ENCODE data around the gene PRMT3. TPM values are rescaled to one million over a fixed set of nuclear protein-coding genes. Genes with fewer than 3 reads are reported as not detected.

PRMT3 gene
- total RNA-seq, 1 experiment from 2014 or later: 31.4 TPM

- TF ChIP-seq MYBL2 (CRISPR knock-in tag; IDR thresholded peaks at IDR 0.05) (no peak), ATF1 (CRISPR knock-in tag; IDR thresholded peaks at IDR 0.05) (no peak)
These were observed 12.7 kb upstream of the PRMT3 start (continued) for GRCh38 chr11:20374741-20375300.

- no peak for ATAC-seq
- no peak for DNase-seq (ENCODE audit: low spot score)
- Mint-ChIP-seq H3K27me3 (ENCODE audit: low read depth) (no peaks in the 10 kb centered on the region), H3K27ac (no peak overlapping the region), H3K9me3 (no peaks in the 10 kb centered on the region), H3K4me3 (no peak overlapping the region), H3K4me1 (0 out of 2 replicates have a peak, but pooled peaks cover 9% of the 10 kb centered on the region), H3K36me3 (peaks cover 5% of the 10 kb centered on the region; the same call in 1 of the 2 replicates)
- ChIA-PET CTCF (no interaction called here), POLR2A (interaction anchor here (0.6 kb wide), 1 partner anchor 440 kb away, joined by 3 read pairs; no protein-coding TSS in a partner anchor)
- TF ChIP-seq ARID4B (CRISPR knock-in tag; IDR thresholded peaks at IDR 0.05; ENCODE audit: borderline replicate concordance): no peak
- TF ChIP-seq ATF6 (CRISPR knock-in tag; IDR thresholded peaks at IDR 0.05): no peak
- no peak for TF ChIP-seq ZNF423 (CRISPR knock-in tag; IDR thresholded peaks at IDR 0.05)
- TF ChIP-seq SP1 (CRISPR knock-in tag; conservative IDR thresholded peaks at IDR 0.05): no peak
- TF ChIP-seq ATF3 (CRISPR knock-in tag; conservative IDR thresholded peaks at IDR 0.05): no peak
- no peak for TF ChIP-seq GRHL2 (CRISPR knock-in tag; IDR thresholded peaks at IDR 0.05; ENCODE audit: insufficient replicate concordance, severe bottlenecking)
- TF ChIP-seq ZNF219 (CRISPR knock-in tag; IDR thresholded peaks at IDR 0.05; ENCODE audit: borderline replicate concordance): no peak
- no peak for TF ChIP-seq PRDM15 (CRISPR knock-in tag; IDR thresholded peaks at IDR 0.05)
- no peak for TF ChIP-seq ZSCAN18 (CRISPR knock-in tag; IDR thresholded peaks at IDR 0.05)
- no peak for TF ChIP-seq ZNF416 (CRISPR knock-in tag; IDR thresholded peaks at IDR 0.05)
- TF ChIP-seq CDX4 (CRISPR knock-in tag; IDR thresholded peaks at IDR 0.05; ENCODE audit: borderline replicate concordance): no peak
- no peak for TF ChIP-seq TEAD1 (CRISPR knock-in tag; IDR thresholded peaks at IDR 0.05)
- no peak for TF ChIP-seq MXD4 (CRISPR knock-in tag; IDR thresholded peaks at IDR 0.05; ENCODE audit: borderline replicate concordance)
- TF ChIP-seq ZNF317 (CRISPR knock-in tag; IDR thresholded peaks at IDR 0.05; ENCODE audit: borderline replicate concordance, low read depth): no peak
- TF ChIP-seq ZNF281 (CRISPR knock-in tag; IDR thresholded peaks at IDR 0.05): no peak
These were observed 11.3 kb upstream of the PRMT3 start for GRCh38 chr11:20376162-20376730.

All from WTC11 (cell line).